Activated CD4-positive, alpha-beta T cell treated with anti-CD3 and anti-CD28 coated beads for 48 hours (primary cell): Measurements from ENCODE around the gene KLF13.
A peak's percentile ranks its signal among the peaks of the same experiment; 100 is the strongest.

Source experiments
- DNase-seq: peaks from one replicate; pipeline ENCODE4 v3.0.0-alpha.2; 2020

Gene KLF13

DNA sequence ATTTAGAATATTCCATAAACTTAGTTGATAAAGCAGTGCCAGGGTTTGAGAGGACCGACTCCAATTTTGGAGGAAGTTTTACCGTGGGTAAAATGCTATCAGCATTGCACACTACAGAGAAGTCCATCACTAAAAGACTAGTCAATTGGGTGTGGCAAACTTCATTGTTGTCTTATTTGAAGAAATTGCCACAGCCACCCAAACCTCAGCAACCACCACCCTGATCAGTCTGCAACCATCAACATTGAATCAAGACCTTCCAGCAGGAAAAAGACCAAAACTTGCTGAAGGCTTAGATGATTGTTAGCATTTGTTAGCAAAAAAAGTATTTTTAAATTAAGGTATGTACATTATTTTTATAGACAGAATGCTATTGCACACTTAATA, 60.5 kb downstream of the KLF13 start:
- no peak for DNase-seq

- peak; percentile 27 for DNase-seq
These were observed 61.0 kb downstream of the KLF13 start for GRCh38 chr15:31387479-31388118.

- no peak for DNase-seq
These were observed 62.9 kb downstream of the KLF13 start for GRCh38 chr15:31389576-31389975.

DNA sequence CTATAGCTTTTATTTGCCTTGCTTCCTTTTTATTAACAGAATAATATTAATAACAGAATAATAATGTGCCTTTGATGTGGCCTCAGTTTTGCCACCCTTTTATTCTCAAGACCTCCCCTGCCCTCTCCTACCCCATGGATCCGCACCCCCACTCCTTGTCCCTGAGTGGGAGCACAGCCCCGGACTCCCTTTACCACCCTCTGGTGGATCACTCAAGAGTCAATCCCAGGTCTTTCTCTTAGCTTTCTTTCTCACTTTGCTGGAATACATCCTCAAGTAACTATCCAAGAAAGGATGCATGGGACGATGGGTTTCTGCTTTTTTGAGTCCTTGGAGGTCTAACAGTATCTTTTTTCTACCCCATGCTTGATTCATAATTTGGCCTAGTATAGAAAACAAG, 63.4 kb downstream of the KLF13 start:
- DNase-seq: no peak

- DNase-seq: no peak
These were observed 64.3 kb downstream of the KLF13 start for GRCh38 chr15:31390777-31391486.

DNA sequence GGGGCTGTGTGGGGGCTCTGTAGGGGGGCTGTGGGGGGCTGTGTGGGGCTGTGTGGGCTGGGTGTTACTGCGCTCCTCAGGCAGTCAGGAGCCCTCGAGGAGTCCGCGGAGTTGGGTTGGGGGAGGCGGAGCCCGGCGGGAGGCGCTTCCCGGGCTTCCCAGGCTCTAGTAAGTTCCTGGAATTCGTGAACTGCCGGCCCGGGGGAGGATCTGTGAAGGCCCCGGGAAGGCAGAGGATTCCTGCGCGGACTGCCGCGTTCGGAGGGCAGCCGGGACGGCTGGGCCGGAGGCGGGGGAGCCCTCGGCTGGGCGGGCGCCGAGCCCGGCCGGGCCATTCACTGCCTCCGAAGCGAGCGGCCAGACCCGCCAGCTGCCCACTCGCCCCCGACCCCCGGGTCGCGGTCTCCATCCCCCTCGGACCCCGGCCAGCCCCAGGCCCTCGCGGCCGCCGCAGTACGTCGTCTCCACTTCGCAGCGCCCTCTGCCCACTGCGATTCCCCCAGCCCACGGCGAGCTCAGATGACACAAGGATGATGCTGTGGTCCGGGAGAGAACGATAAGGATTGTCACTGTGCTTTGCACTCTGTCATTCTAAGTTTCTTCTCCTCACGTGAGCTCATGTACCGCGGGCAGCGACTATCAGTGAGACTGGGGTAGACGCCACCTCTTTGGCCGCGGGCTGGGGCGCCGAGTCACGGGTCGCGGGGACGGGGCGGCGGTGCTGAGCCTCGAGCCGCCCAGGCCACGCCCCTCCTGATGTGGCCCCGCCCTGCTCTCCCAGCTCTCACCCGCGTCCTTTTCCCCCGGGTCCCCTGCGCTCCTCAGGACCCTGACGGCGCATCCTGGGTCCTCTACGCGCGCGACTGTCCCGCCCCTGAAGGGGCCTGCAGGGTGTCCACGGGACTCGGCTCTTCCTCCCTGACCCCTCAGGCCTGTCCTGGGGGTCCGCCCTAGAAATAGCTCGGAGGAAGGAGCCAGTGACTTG, 65.3 kb downstream of the KLF13 start:
- DNase-seq: peak; percentile 88

DNA sequence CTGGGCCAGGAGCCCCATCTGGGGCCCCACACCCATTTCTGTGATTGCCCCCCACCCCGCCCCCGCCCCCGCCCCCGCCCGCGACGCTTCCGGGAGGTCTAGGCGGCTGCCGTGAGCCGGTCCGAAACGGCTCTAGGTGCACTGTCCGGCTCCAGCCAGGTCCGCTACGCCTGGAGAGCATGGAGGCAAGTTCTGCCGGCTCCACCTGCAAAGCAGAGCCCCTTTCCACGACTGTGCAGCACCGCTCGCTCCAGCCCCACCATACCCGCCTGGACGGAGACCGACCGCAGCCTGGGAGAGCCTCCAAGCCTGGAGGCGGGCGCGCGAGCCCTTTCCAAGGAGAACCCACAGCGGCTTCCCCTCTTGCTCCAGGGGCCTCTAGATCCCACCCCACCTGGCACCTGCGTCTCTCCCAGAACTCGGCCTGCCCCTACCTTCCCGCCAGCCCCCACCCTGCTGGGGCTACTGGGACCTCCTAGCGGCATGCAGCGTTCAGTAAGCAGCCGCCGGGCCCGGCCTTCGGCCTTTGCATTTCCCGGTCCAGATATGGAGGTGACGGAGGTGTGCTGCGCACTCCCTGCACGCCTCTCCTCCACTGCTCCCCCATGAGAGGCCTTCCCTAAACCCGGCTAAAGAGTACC, 66.2 kb downstream of the KLF13 start:
- DNase-seq: peak; percentile 22

DNA sequence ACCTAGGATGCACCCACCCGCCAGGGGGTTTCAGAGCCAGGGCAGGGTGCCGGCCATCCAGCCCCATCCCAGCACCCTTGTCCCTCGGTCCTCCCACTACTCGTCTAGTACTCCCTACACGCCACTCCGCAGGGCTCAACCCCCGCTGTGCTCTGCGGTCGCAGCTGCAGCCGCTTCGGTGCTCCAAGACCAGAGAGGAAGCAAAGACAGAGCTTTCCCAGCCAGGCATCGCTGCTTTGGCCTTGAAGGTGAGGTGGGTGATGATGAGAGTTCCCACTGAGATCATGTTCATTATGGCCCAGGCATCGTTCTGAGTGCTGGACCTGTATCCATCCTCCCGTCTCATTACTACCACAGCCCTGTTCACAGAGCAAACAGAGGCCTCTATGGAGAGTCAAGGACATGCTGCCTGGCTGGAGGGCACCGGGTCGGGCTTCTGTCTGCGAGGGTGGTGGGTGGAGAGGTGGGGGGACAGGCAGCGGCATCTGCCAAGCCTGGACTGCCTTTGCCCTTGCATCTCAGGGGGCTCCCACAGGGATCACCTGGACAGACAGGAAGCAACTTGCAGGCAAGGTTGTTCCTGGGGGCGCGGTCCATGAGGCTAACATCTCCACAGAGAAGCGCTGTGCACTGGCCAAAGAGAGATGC, 66.9 kb downstream of the KLF13 start:
- DNase-seq: no peak

DNA sequence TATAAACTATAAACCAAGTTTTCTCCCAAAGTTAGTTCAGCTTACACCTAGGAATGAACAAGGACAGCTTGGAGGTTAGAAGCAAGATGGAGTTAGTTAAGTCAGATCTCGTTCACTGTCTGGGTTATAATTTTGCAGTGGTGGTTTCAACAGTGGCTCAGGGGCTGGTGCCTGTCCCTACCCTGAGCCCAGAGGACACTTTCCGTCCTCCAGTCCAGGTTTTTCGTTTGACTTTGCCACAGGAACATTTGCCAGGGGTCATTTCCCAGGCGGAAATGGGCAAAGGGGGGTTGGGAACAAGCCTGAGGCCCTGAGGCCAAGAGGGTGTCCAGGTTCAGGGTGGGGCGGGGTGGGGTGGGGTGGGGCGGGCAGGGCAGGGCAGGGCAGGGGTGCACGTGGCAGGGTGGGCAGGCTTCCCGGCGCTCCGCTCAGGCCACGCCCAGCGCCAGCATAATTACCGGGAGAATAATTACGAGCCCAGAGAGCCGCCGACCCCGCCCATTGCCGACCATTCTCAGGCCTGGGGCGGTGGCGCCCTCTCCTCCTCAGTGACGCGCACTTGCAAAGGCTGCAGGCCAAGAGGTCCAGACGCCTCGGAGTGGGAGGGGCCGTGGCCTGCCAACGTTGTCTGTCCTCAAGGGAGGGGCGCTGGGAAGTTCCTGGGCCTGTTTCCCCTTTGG, 70.4 kb downstream of the KLF13 start:
- DNase-seq: no peak

GRCh38 chr15:31397851-31398661, 71.4 kb downstream of the KLF13 start:
- DNase-seq: no peak

DNA sequence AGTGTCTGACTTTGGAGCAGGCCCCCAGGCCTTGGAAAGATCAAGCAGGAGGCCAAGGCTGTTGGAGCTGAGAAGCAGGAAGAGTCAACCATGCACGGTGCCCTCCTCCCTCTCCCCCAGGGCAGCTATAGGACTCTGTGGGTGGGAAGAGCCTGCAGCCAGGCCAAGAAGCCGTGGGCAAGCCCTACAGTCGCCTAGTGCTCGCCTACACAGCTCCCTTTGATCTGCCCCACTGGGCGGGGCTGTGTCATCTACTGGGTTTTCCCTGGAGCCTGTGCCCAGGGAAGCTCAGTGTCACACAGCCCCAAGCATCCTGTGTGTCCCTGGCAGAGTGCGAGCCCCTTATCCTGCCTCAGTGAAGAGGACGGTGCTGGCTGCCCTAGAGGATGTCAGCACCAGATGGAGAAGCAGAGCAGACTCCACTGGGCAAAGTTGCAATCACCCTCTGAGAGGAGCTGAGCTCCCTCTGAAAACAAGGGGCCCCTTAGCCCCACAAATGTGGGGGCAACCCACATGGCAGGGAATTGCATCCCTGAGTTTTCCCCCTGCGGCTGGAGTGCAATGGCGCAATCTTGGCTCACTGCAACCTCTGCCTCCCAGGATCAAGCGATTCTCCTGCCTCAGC, 72.2 kb downstream of the KLF13 start:
- DNase-seq: peak; percentile 20

DNA sequence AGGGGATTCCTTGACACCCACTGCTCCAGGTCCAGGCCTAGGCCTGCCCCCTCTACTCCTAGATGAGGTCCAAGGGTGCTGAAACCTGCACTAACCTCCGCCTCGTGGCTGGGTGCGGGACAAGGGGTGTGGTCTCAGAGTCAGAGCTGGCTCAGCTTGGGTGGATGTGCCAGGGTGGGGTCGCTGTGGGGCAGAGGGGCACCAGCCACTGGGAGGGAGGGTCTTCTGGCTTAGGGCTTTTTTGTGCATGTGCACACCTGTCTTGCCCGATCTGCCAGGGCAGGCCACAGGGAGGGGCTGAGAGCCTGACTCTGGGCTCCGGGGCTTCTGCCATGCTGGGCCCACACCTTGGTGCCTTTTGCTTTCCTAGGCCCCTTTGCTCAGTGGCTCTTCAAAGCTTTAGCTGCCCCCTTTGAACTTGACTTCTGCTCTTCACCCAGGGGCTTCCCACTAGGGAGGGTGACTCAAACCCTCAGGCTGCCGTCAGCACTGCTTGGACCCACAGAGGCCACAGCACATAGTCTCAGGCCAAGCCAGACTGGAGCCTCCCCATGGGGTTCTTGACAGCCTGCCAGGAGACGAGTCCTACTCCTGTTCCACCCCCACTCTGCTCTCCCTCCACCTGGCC, 73.0 kb downstream of the KLF13 start:
- DNase-seq: no peak

DNA sequence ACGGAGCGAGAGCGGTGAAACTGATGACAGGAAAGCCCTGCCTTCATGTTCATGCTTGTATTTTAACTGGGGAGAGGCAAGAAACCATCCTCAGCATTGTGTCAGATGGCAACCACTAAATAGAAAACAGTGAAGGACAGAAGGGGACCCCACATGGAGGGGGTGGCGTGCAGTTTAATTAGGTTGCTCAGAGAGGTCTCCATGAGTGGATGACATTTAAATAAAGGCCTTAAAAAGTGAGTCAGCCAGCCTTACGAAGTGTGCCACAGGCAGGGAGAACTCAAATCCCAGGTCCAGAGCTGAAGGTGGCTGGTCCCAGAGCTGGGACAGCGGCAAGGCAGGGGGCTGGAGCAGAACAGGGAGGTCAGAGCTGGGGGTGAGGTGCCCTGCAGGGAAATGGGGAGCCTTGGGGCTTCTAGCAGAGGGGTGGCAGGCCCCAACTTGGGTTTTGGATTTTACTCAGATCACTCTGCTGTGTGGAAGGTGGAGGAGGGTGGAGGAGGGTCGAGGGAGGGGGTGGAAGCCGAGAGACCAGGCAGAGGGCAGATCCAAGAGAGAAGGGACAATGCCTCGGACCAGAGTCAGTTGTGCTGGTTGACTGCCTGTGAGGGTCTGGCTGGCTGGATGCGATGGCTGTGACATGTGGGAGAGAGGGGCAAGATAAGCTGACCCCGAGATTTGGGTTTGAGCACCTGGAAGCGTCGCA, 73.7 kb downstream of the KLF13 start:
- DNase-seq: no peak

GRCh38 chr15:31401282-31401681, 74.6 kb downstream of the KLF13 start:
- no peak for DNase-seq

DNA sequence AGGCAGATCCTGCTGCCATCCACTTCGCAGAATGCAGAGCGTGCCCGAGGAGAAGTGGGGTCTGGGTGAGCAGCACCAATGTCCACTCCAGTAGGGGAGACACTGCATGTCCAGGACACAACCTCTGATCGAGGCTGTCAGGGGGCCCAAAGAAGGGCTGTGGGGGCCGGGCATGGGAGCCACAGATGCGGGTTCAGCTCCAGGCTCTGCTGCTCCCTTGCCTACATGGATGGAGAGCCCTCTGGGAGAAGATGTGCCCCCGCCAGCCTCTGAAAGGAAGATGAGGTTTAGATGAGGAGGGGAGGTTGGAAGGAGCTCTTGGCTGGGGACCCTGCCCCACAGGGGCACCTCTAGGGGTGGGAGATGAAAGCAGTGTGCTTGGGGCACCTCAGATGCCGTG, 75.4 kb downstream of the KLF13 start:
- no peak for DNase-seq

- no peak for DNase-seq
These were observed 75.9 kb downstream of the KLF13 start for GRCh38 chr15:31402511-31403056.

DNA sequence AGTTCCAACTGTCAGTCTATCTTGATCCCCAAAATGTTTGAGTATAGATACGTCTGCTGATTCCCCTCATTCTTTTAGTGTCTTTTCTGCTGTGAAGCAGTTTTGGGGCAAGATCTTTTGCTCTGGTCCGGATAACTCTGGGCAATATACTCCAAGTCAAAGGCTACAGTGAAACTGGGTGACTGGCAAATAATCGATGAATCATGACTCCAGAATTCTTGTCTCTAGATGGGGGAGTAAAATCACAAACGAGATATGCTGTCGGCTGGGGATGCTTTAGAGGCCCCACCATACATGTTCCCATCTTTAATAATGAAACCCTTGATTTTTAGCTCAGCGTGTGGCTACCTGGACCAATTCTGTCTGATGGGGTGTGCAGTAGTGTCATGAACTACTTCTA, 76.5 kb downstream of the KLF13 start:
- DNase-seq: no peak

DNA sequence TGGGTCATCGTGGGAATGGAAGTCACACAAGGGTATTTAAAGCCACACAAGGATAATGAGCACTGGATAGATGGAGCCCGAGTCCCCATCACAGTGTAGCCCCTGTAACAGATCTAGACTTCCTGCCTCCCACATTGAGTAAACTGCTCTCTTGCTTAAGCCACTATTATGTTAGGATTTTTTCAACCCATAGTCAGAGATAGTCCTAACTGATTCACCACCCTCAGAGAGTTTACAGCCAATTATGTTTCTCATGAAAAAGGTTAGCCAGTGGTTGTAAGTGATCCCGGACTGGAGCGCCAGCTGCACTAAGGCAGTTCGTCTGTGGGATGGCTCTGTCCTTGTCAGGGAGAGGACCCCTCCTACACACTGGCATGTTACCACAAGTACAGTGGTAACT, 77.0 kb downstream of the KLF13 start:
- no peak for DNase-seq

- no peak for DNase-seq
These were observed 77.7 kb downstream of the KLF13 start for GRCh38 chr15:31404345-31404744.
